Endothelial cell (in vitro differentiated cells): ENCODE results near the gene PIK3R4. TPM values are rescaled to one million over a fixed set of nuclear protein-coding genes. Genes with fewer than 3 reads are reported as not detected.

ENCODE experiments used
- DNase-seq: peaks from one replicate; pipeline ENCODE4 v3.0.0; 2021; ENCODE audit warnings: low spot score
- H3K27ac Mint-ChIP-seq: one replicate; pipeline ENCODE4 v1.8.0; 2021; ENCODE audit warnings: mixed read lengths, inconsistent platforms; ENCODE audit not compliant: unreplicated experiment
- H3K27me3 Mint-ChIP-seq: one replicate; pipeline ENCODE4 v1.8.0; 2021; ENCODE audit warnings: mild to moderate bottlenecking, moderate library complexity, mixed read lengths, inconsistent platforms; ENCODE audit not compliant: unreplicated experiment
- H3K36me3 Mint-ChIP-seq: one replicate; pipeline ENCODE4 v1.8.0; 2021; ENCODE audit warnings: mild to moderate bottlenecking, low read depth, mixed read lengths, inconsistent platforms; ENCODE audit not compliant: unreplicated experiment
- H3K4me1 Mint-ChIP-seq: one replicate; pipeline ENCODE4 v1.8.0; 2021; ENCODE audit warnings: mild to moderate bottlenecking, mixed read lengths, inconsistent platforms; ENCODE audit not compliant: unreplicated experiment
- H3K4me3 Mint-ChIP-seq: one replicate; pipeline ENCODE4 v1.8.0; 2021; ENCODE audit warnings: mild to moderate bottlenecking, mixed read lengths, inconsistent platforms; ENCODE audit not compliant: unreplicated experiment
- H3K9me3 Mint-ChIP-seq: one replicate; pipeline ENCODE4 v1.8.0; 2021; ENCODE audit warnings: mixed read lengths, inconsistent platforms; ENCODE audit not compliant: unreplicated experiment
- total RNA-seq: library from RNA; stranded (reverse); fragmentation: NEBNext Ultra II Directional; extraction: Animal tissue kit (Norgen Biotek cat#: 25700); gene quantifications from one replicate; pipeline ENCODE4 v1.2.1, GENCODE V29; 2021; ENCODE audit not compliant: unreplicated experiment
- TF ChIP-seq, protein P1 (sequence below): fragments of 200-600 bp; sonication (generic); IDR thresholded peaks from one replicate; pipeline ENCODE4 v1.5.0; 2021; ENCODE audit warnings: antibody characterized with exemption; ENCODE audit not compliant: unreplicated experiment

Gene PIK3R4
- total RNA-seq, 1 donor from 2014 or later, result 24.0 TPM

DNA sequence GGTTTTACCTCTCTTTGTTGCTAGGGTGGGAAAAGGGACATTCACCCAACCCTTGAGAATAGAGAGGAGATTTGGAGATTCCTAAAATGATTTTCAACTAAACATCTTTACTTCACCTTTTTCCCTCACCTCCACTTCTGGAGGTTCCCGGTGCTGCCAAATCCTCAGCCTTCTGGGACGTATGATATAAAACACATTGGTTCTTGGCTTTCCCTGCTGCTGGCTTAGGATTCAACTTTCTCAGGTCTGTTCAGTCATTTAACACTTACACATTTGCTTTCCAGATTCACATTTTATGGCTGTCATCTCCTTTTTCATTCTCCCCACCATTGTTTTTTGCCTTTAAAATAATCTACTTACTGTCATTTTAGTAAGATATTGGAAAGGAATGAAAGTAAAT, 106.6 kb downstream of the PIK3R4 start:
- Mint-ChIP-seq H3K9me3 (no peaks in the 10 kb centered on the region), H3K4me3 (no peak overlapping the region), H3K27ac (no peak overlapping the region), H3K27me3 (no peaks in the 10 kb centered on the region), H3K36me3 (no peaks in the 10 kb centered on the region), H3K4me1 (no peaks in the 10 kb centered on the region)
- TF ChIP-seq, protein P1, sequence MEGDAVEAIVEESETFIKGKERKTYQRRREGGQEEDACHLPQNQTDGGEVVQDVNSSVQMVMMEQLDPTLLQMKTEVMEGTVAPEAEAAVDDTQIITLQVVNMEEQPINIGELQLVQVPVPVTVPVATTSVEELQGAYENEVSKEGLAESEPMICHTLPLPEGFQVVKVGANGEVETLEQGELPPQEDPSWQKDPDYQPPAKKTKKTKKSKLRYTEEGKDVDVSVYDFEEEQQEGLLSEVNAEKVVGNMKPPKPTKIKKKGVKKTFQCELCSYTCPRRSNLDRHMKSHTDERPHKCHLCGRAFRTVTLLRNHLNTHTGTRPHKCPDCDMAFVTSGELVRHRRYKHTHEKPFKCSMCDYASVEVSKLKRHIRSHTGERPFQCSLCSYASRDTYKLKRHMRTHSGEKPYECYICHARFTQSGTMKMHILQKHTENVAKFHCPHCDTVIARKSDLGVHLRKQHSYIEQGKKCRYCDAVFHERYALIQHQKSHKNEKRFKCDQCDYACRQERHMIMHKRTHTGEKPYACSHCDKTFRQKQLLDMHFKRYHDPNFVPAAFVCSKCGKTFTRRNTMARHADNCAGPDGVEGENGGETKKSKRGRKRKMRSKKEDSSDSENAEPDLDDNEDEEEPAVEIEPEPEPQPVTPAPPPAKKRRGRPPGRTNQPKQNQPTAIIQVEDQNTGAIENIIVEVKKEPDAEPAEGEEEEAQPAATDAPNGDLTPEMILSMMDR, result no peak
- no peak for DNase-seq

DNA sequence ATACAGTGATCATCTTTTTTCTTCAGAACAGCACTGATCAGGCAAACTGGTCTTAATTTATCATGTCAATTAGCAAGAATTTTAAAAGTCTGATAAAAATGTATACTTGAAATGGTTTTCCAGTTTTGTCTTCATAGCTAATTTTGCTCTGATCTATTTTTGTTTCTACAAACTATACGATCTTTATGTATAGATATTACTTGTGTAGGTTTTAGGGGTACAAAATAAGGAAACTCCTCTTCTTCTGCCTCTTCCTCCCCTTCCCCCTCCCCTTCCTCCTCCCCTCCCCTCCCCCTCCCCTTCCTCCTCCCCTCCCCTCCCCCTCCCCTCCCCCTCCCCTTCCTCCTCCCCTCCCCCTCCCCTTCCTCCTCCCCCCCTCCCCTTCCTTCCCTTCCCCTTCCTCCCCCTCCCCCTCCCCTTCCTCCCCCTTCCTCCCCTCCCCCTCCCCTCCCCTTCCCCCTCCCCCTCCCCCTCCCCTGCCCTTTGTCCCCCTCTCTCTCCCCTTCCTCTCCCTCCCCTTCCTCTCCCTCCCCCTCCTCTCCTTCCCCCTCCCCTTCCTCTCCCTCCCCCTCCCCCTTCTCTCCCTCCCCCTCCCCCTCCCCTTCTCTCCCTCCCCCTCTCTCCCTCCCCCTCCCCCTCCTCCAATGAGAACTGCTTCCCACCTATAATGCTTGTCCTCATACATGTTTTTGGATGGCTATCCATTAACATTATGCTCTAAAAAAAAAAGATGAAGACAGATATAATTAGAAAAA, 110.0 kb downstream of the PIK3R4 start:
- no peaks in the 10 kb centered on the region for H3K9me3 Mint-ChIP-seq
- H3K27ac Mint-ChIP-seq, result no peak overlapping the region
- H3K27me3 Mint-ChIP-seq, result no peaks in the 10 kb centered on the region
- TF ChIP-seq, protein P1, result no peak
- H3K4me3 Mint-ChIP-seq, result no peak overlapping the region
- no peaks in the 10 kb centered on the region for H3K36me3 Mint-ChIP-seq
- no peaks in the 10 kb centered on the region for H3K4me1 Mint-ChIP-seq
- DNase-seq, result no peak

DNA sequence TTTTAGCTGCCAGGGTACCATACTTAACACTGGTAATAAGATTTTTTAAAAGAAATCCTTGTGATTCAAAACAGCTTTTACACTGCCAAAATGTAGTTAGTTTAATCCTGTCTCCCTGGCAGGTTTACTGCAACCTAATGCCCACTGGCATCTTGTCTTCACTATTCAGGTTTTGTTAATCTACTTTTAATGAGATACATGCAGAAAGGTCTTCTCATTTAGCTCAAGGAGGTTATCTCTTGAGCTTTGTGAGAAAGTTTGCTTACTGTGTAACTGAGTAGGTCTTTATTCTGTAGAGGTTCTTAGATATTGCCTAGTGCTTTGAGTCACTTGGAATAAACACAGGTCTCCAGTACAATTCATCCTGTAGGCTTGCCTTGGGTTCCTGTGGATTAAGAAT, 110.7 kb downstream of the PIK3R4 start:
- H3K27ac Mint-ChIP-seq, result no peak overlapping the region
- TF ChIP-seq, protein P1, result no peak
- H3K27me3 Mint-ChIP-seq, result no peaks in the 10 kb centered on the region

DNA sequence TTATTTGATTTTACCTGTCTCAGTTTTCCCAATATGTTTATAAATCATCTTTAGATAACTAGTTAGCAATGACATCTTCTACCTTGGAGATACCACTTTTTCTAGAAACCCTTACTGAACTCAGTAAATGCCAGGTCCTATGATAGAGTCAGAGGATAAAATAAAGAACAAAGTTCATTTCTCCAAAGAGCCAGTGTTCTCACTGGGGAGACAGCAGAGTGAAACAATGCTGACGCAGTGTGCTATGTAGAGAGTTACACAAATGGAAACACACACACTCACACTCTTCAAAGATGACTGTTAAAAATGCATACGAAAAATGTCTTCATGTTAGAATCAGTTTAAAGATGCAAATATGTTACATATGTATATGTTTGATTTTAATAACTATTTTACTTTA, 111.3 kb downstream of the PIK3R4 start:
- H3K27me3 Mint-ChIP-seq, result no peaks in the 10 kb centered on the region
- no peaks in the 10 kb centered on the region for H3K36me3 Mint-ChIP-seq
- TF ChIP-seq, protein P1, result no peak
- no peak for DNase-seq
- no peak overlapping the region for H3K4me3 Mint-ChIP-seq
- no peak overlapping the region for H3K27ac Mint-ChIP-seq
- H3K9me3 Mint-ChIP-seq, result no peaks in the 10 kb centered on the region
- H3K4me1 Mint-ChIP-seq, result no peaks in the 10 kb centered on the region

More for the DNA sequence above, 110.7 kb downstream of the PIK3R4 start:
- Mint-ChIP-seq H3K9me3 (no peaks in the 10 kb centered on the region), H3K4me3 (no peak overlapping the region), H3K36me3 (no peaks in the 10 kb centered on the region), H3K4me1 (no peaks in the 10 kb centered on the region)
- no peak for DNase-seq

Other genes with a start within 250 kb of the PIK3R4 start
- 0.49 TPM for gene COL6A6, start 229.7 kb downstream of the PIK3R4 start, total RNA-seq
- 102 TPM for gene ATP2C1, start 147.3 kb upstream of the PIK3R4 start, total RNA-seq